ENCODE data around the gene TMEM225B.
A peak's percentile ranks its signal among the peaks of the same experiment; 100 is the strongest.

The TMEM225B gene

GRCh38 chr7:99594948-99595745 is 2.9 kb upstream of the TMEM225B start:
- Histone ChIP-seq H3K36me3 (ENCODE audit: control insufficient read depth, insufficient read depth, low read length) (no peaks in the 10 kb centered on the region), H3K27me3 (replicated peaks; ENCODE audit: control insufficient read depth, insufficient read depth, low read length) (no peaks in the 10 kb centered on the region), H3K4me3 (replicated peaks; ENCODE audit: low read depth, low read length) (no peak overlapping the region)
- DNase-seq (ENCODE audit: extremely low read depth, insufficient read length), result no peak
- no peak for TF ChIP-seq CTCF (IDR thresholded peaks at IDR 0.05; ENCODE audit: insufficient read depth, low read length, poor library complexity, severe bottlenecking)

GRCh38 chr7:99596408-99596955 is 1.6 kb upstream of the TMEM225B start:
- H3K36me3 ChIP-seq (ENCODE audit: control insufficient read depth, insufficient read depth, low read length), result no peaks in the 10 kb centered on the region
- H3K27me3 ChIP-seq (replicated peaks; ENCODE audit: control insufficient read depth, insufficient read depth, low read length), result no peaks in the 10 kb centered on the region
- no peak overlapping the region for H3K4me3 ChIP-seq (replicated peaks; ENCODE audit: low read depth, low read length)
- TF ChIP-seq CTCF (IDR thresholded peaks at IDR 0.05; ENCODE audit: insufficient read depth, low read length, poor library complexity, severe bottlenecking), result no peak
- no peak for DNase-seq (ENCODE audit: extremely low read depth, insufficient read length)

- H3K36me3 ChIP-seq (ENCODE audit: control insufficient read depth, insufficient read depth, low read length), result no peaks in the 10 kb centered on the region
- DNase-seq (ENCODE audit: extremely low read depth, insufficient read length), result no peak
- no peak for TF ChIP-seq CTCF (IDR thresholded peaks at IDR 0.05; ENCODE audit: insufficient read depth, low read length, poor library complexity, severe bottlenecking)
- no peaks in the 10 kb centered on the region for H3K27me3 ChIP-seq (replicated peaks; ENCODE audit: control insufficient read depth, insufficient read depth, low read length)
- no peak overlapping the region for H3K4me3 ChIP-seq (replicated peaks; ENCODE audit: low read depth, low read length)
Measured at GRCh38 chr7:99599836-99600235, 1.8 kb downstream of the TMEM225B start.

GRCh38 chr7:99601656-99602310 is 3.7 kb downstream of the TMEM225B start:
- TF ChIP-seq CTCF (IDR thresholded peaks at IDR 0.05; ENCODE audit: insufficient read depth, low read length, poor library complexity, severe bottlenecking), result peak; percentile 22
- no peaks in the 10 kb centered on the region for H3K36me3 ChIP-seq (ENCODE audit: control insufficient read depth, insufficient read depth, low read length)
- no peak for DNase-seq (ENCODE audit: extremely low read depth, insufficient read length)
- no peak overlapping the region for H3K4me3 ChIP-seq (replicated peaks; ENCODE audit: low read depth, low read length)
- H3K27me3 ChIP-seq (replicated peaks; ENCODE audit: control insufficient read depth, insufficient read depth, low read length), result no peaks in the 10 kb centered on the region

GRCh38 chr7:99605527-99605926 is 7.5 kb downstream of the TMEM225B start:
- Histone ChIP-seq H3K27me3 (replicated peaks; ENCODE audit: control insufficient read depth, insufficient read depth, low read length) (no peaks in the 10 kb centered on the region; the same call in 1 of the 2 replicates), H3K36me3 (ENCODE audit: control insufficient read depth, insufficient read depth, low read length) (no peaks in the 10 kb centered on the region), H3K4me3 (replicated peaks; ENCODE audit: low read depth, low read length) (no peak overlapping the region)
- no peak for DNase-seq (ENCODE audit: extremely low read depth, insufficient read length)
- TF ChIP-seq CTCF (IDR thresholded peaks at IDR 0.05; ENCODE audit: insufficient read depth, low read length, poor library complexity, severe bottlenecking), result no peak
